GM12878 (cell line): Measurements from ENCODE around the gene DMD. TPM values are rescaled to one million over a fixed set of nuclear protein-coding genes. Genes with fewer than 3 reads are reported as not detected.

Experiments used
- ATAC-seq: fragments of 200-7000 bp; cut with Tn5 transposase; 3 replicates; pipeline ENCODE4 v1.9.1; 2020; ENCODE audit warnings: mild to moderate bottlenecking, moderate library complexity
- BruUV-seq: library from RNA; stranded (reverse); fragments of 400-500 nt; replicated peaks from 2 replicates; lab custom pipeline; 2021; lab: Mats Ljungman, UMichigan
- CTCF ChIA-PET: fragments of 300-600 bp; sonication (Branson Sonifier 250); formaldehyde crosslinking; extraction: SDS; loops from one replicate; lab custom pipeline; 2021; ENCODE audit warnings: inconsistent platforms; lab: Yijun Ruan, JAX
- POLR2A ChIA-PET: fragments of 350-600 bp; formaldehyde crosslinking; extraction: SDS; loops from one replicate; lab custom pipeline; 2021; ENCODE audit warnings: inconsistent platforms; lab: Charles Lee
- RAD21 ChIA-PET: fragments of 300-600 bp; sonication (Branson Sonifier 250); formaldehyde crosslinking; loops from one replicate; lab custom pipeline; 2023; ENCODE audit warnings: antibody characterized with exemption; ENCODE audit not compliant: unreplicated experiment; lab: Charles Lee
- SMC1A ChIA-PET: fragments of 300-600 bp; sonication (Branson Sonifier 250); formaldehyde crosslinking; loops from one replicate; lab custom pipeline; 2023; ENCODE audit not compliant: unreplicated experiment, uncharacterized antibody; lab: Charles Lee
- DNase-seq: peaks from one replicate; pipeline ENCODE4 v3.0.0-alpha.2; 2011; ENCODE audit warnings: low read depth, low spot score
- FAIRE-seq: peaks from 3 replicates; lab custom pipeline; 2011; peaks lifted over from hg19 to GRCh38; lab: Jason Lieb, UNC
- H2AFZ ChIP-seq: 2 replicates; pipeline ENCODE4 v1.6.0; 2011; ENCODE audit warnings: low read depth, low read length, control low read depth; ENCODE audit not compliant: control insufficient read depth
- H3K27ac ChIP-seq: 2 replicates; pipeline ENCODE4 v1.5.1; 2011; ENCODE audit warnings: control low read depth; ENCODE audit not compliant: control insufficient read depth, insufficient read depth
- H3K27me3 ChIP-seq, 2 experiments: replicated peaks in 1 of 2; 2 replicates each; pipeline versions ENCODE4 v1.6.0 to v1.6.1; 2011; ENCODE audit warnings: low read length in 1 of 2; ENCODE audit not compliant: control insufficient read depth in 2 of 2, insufficient read depth in 2 of 2
- H3K36me3 ChIP-seq, 2 experiments: 2 replicates each; pipeline ENCODE4 v1.5.1; 2011; ENCODE audit warnings: low read length in 1 of 2; ENCODE audit not compliant: control insufficient read depth in 2 of 2, insufficient read depth in 2 of 2
- H3K4me1 ChIP-seq: 2 replicates; pipeline ENCODE4 v1.6.1; 2011; ENCODE audit warnings: mild to moderate bottlenecking, low read length, moderate library complexity, mixed read lengths; ENCODE audit not compliant: control insufficient read depth, insufficient read depth
- H3K4me2 ChIP-seq: 2 replicates; pipeline ENCODE4 v1.6.0; 2011; ENCODE audit warnings: control low read depth; ENCODE audit not compliant: control insufficient read depth, insufficient read depth
- H3K4me3 ChIP-seq: fragments of 200-600 bp; sonication (generic); 2 replicates; pipeline ENCODE4 v1.5.1; 2016
- H3K79me2 ChIP-seq: 2 replicates; pipeline ENCODE4 v1.6.0; 2011; ENCODE audit warnings: low read length; ENCODE audit not compliant: control insufficient read depth, insufficient read depth
- H3K9ac ChIP-seq: 2 replicates; pipeline ENCODE4 v1.8.0; 2011; ENCODE audit warnings: low read length, control low read depth, mixed read lengths; ENCODE audit not compliant: control insufficient read depth, insufficient read depth
- H3K9me3 ChIP-seq: replicated peaks from 3 replicates; pipeline ENCODE4 v1.5.1; 2011; ENCODE audit warnings: mild to moderate bottlenecking, low read length; ENCODE audit not compliant: control insufficient read depth, insufficient read depth
- H4K20me1 ChIP-seq: 2 replicates; pipeline ENCODE4 v1.6.0; 2011; ENCODE audit not compliant: control insufficient read depth, insufficient read depth
- E4F1 ChIP-seq: fragments of 450-650 bp; IDR thresholded peaks from 2 replicates; pipeline ENCODE4 v1.6.1; 2018; ENCODE audit warnings: borderline replicate concordance, mild to moderate bottlenecking; ENCODE audit not compliant: partially characterized antibody
- FOXM1 ChIP-seq: IDR thresholded peaks from 2 replicates; pipeline ENCODE4 v1.6.1; 2012; ENCODE audit warnings: low read depth, mild to moderate bottlenecking, inconsistent platforms, low read length, moderate library complexity
- MEF2B ChIP-seq: fragments of 450-650 bp; IDR thresholded peaks from 2 replicates; pipeline ENCODE4 v1.6.1; 2018; ENCODE audit warnings: mild to moderate bottlenecking, moderate library complexity; ENCODE audit not compliant: partially characterized antibody, poor library complexity, severe bottlenecking
- MYC ChIP-seq: IDR thresholded peaks from 2 replicates; pipeline ENCODE4 v1.6.1; 2011; ENCODE audit warnings: mild to moderate bottlenecking, low read length, moderate library complexity, inconsistent platforms; ENCODE audit not compliant: insufficient read depth, insufficient replicate concordance, insufficient read length, severe bottlenecking
- NFIC ChIP-seq: IDR thresholded peaks from 2 replicates; pipeline ENCODE4 v1.6.1; 2012; ENCODE audit warnings: low read depth, mild to moderate bottlenecking, inconsistent platforms, low read length, moderate library complexity
- SIN3A ChIP-seq: IDR thresholded peaks from 2 replicates; pipeline ENCODE4 v1.6.1; 2012; ENCODE audit warnings: low read depth, low read length, improper control_type of control experiment
- SMAD5 ChIP-seq: IDR thresholded peaks from 2 replicates; pipeline ENCODE4 v1.6.1; 2016; ENCODE audit warnings: antibody characterized with exemption, low read depth
- SREBF1 ChIP-seq: IDR thresholded peaks from 2 replicates; pipeline ENCODE4 v1.6.1; 2012; ENCODE audit warnings: mild to moderate bottlenecking, low read length
- STAT3 ChIP-seq: IDR thresholded peaks from 2 replicates; pipeline ENCODE4 v1.6.1; 2011; ENCODE audit warnings: low read depth, low read length, improper control_type of control experiment
- SUZ12 ChIP-seq: fragments of 200-600 bp; sonication (generic); IDR thresholded peaks from one replicate; pipeline ENCODE4 v1.6.1; 2018; ENCODE audit warnings: antibody characterized with exemption, mild to moderate bottlenecking; ENCODE audit not compliant: unreplicated experiment
- USF2 ChIP-seq: IDR thresholded peaks from 2 replicates; pipeline ENCODE4 v1.6.1; 2011; ENCODE audit warnings: low read depth, low read length, improper control_type of control experiment, borderline replicate concordance
- YY1 ChIP-seq: IDR thresholded peaks from 2 replicates; pipeline ENCODE4 v1.6.1; 2011; ENCODE audit warnings: low read depth, mild to moderate bottlenecking, low read length
- ZNF274 ChIP-seq: IDR thresholded peaks from one replicate; pipeline ENCODE4 v1.8.0; 2011; ENCODE audit not compliant: insufficient read length, insufficient read depth
- ZSCAN29 ChIP-seq: fragments of 450-650 bp; IDR thresholded peaks from 2 replicates; pipeline ENCODE4 v1.6.1; 2017; ENCODE audit warnings: mild to moderate bottlenecking, moderate library complexity
- WGBS: methylation state at CpG from one replicate; pipeline ENCODE4 v1.1.6; 2016; ENCODE audit warnings: low lambda C conversion rate; ENCODE audit not compliant: insufficient replicate concordance, insufficient coverage; ENCODE audit errors: missing lambda C conversion rate; 5-methylcytosine and 5-hydroxymethylcytosine counted together
- in situ Hi-C: fragments of 300-500 bp; cut with MboI; formaldehyde crosslinking; loops from 9 replicates; pipeline ENCODE4 v1.14.3; 2018; ENCODE audit warnings: mixed read lengths
- intact Hi-C: fragments of 100-400 bp; cut with micrococcal nuclease; formaldehyde crosslinking; loops from one replicate; pipeline ENCODE4 v1.14.2; 2022; ENCODE audit not compliant: unreplicated experiment
- polyA plus RNA-seq, 11 experiments: library from polyadenylated mRNA; depleted of rRNA in 4 of 11; unstranded in 6 of 11; stranded (reverse) in 5 of 11; fragments of >200 nt; fragmentation: Nextera tagmentation in 4 of 11; fragmentation: Illumina TruSeq in 1 of 11; extraction: Ambion mirVana in 4 of 11; extraction: Trizol in 1 of 11; gene quantifications; 1 replicate in 1 of 11; 2 replicates in 10 of 11; pipeline versions ENCODE4 v1.2.1 to v1.2.3, GENCODE V29; 2011 to 2016; ENCODE audit warnings: inconsistent platforms in 2 of 11, missing spikeins in 2 of 11, low read depth in 1 of 11
- total RNA-seq, 4 experiments: library from RNA; depleted of rRNA in 3 of 4; stranded (reverse); fragments of >200 nt in 3 of 4; fragmentation: Illumina TruSeq in 1 of 4; extraction: Trizol in 1 of 4; gene quantifications; 2 replicates each; pipeline versions ENCODE4 v1.2.1 to v1.2.3, GENCODE V29; 2013 to 2021
- TF ChIP-seq, protein P1 (sequence below): fragments of 150-350 bp; IDR thresholded peaks from 2 replicates; pipeline ENCODE4 v1.6.1; 2016; ENCODE audit warnings: low read depth, low read length
- TF ChIP-seq, protein P2 (sequence below): IDR thresholded peaks from 2 replicates; pipeline ENCODE4 v1.6.1; 2012; ENCODE audit warnings: low read depth, low read length, improper control_type of control experiment

The DMD gene
- total and polyA plus RNA-seq, 10 of the 15 experiments (the other 5 are each of a cell fraction or from before 2014, with no cell fraction given), result 1.4 to 24.3 (median 4.3) TPM

GRCh38 chrX:32948130-32948529, 263.2 kb downstream of the DMD start (continued):
- TF ChIP-seq, protein P1, sequence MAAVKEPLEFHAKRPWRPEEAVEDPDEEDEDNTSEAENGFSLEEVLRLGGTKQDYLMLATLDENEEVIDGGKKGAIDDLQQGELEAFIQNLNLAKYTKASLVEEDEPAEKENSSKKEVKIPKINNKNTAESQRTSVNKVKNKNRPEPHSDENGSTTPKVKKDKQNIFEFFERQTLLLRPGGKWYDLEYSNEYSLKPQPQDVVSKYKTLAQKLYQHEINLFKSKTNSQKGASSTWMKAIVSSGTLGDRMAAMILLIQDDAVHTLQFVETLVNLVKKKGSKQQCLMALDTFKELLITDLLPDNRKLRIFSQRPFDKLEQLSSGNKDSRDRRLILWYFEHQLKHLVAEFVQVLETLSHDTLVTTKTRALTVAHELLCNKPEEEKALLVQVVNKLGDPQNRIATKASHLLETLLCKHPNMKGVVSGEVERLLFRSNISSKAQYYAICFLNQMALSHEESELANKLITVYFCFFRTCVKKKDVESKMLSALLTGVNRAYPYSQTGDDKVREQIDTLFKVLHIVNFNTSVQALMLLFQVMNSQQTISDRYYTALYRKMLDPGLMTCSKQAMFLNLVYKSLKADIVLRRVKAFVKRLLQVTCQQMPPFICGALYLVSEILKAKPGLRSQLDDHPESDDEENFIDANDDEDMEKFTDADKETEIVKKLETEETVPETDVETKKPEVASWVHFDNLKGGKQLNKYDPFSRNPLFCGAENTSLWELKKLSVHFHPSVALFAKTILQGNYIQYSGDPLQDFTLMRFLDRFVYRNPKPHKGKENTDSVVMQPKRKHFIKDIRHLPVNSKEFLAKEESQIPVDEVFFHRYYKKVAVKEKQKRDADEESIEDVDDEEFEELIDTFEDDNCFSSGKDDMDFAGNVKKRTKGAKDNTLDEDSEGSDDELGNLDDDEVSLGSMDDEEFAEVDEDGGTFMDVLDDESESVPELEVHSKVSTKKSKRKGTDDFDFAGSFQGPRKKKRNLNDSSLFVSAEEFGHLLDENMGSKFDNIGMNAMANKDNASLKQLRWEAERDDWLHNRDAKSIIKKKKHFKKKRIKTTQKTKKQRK, result no peak
- TF ChIP-seq USF2, result no peak
- TF ChIP-seq SIN3A, result no peak
- no peak for TF ChIP-seq YY1
- TF ChIP-seq NFIC, result no peak
- no peak for TF ChIP-seq SUZ12
- no peak for TF ChIP-seq SMAD5

DNA sequence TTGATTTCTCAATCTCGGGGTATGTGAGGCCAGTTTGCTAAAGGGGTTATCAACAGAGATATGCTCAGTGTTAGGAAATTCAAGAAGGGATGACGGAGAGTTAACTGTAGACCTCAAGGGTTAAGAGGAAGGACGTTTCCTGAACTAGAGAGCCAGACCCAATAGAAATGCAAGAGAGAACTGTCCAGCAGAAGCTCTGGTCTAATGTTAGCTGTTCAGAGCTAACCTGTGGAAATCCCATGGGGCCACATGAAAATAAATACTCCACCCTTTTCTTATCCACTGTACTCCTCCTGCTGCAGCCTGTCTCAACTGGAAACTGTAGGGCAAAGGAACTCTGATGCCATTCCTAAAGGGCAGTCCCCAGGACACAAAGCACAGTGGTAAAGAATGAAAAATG, 274.3 kb downstream of the DMD start:
- BruUV-seq, result no TSS peak
- Histone ChIP-seq H2AFZ (no peak overlapping the region), H3K36me3 (no peaks in the 10 kb centered on the region), H3K27ac (no peak overlapping the region), H3K9ac (no peak overlapping the region), H3K4me2 (no peak overlapping the region), H3K4me1 (no peaks in the 10 kb centered on the region), H3K79me2 (no peaks in the 10 kb centered on the region), H3K9me3 (no peaks in the 10 kb centered on the region), H3K4me3 (no peak overlapping the region), H3K27me3 (no peaks in the 10 kb centered on the region; a peak in 1 of 4 replicates), H4K20me1 (no peaks in the 10 kb centered on the region)
- ChIA-PET CTCF (no interaction called here), POLR2A (no interaction called here), SMC1A (no interaction called here), RAD21 (no interaction called here)
- intact Hi-C loops (no loop called here), in situ Hi-C loops (no loop called here)
- FAIRE-seq (no peak), DNase-seq (no peak), ATAC-seq (no peak)
- 2% methylated on average over 3 of the region's 3 CpGs for WGBS
- no peak for TF ChIP-seq FOXM1
- no peak for TF ChIP-seq ZSCAN29
- no peak for TF ChIP-seq MYC
- TF ChIP-seq E4F1, result no peak
- no peak for TF ChIP-seq ZNF274
- TF ChIP-seq, protein P2, sequence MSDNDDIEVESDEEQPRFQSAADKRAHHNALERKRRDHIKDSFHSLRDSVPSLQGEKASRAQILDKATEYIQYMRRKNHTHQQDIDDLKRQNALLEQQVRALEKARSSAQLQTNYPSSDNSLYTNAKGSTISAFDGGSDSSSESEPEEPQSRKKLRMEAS, result no peak
- TF ChIP-seq STAT3, result no peak
- TF ChIP-seq SREBF1, result no peak
- TF ChIP-seq MEF2B, result no peak
